ENCODE measurements around the gene MAD1L1. TPM values are rescaled to one million over a fixed set of nuclear protein-coding genes. Genes with fewer than 3 reads are reported as not detected.

The MAD1L1 gene
- total and polyA plus RNA-seq, 2 of the 4 experiments (the other 2 are of a cell fraction): 29.0 to 40.9 TPM

- no peak overlapping the region for H3K23ac ChIP-seq (ENCODE audit: low read depth, low read length)
- no peak overlapping the region for H2AK5ac ChIP-seq (ENCODE audit: low read depth, low read length)
- ChIA-PET CTCF (no interaction called here), POLR2A (ENCODE audit: unreplicated experiment) (no interaction called here)
- no peak for DNase-seq
- H2BK20ac ChIP-seq (ENCODE audit: low read depth, low read length): no peak overlapping the region
- no peak overlapping the region for H3K4me3 ChIP-seq (ENCODE audit: insufficient read depth, low read depth, low read length)
- no peak overlapping the region for H3K4me2 ChIP-seq (ENCODE audit: low read depth, low read length)
- no peak overlapping the region for H4K91ac ChIP-seq (ENCODE audit: insufficient read depth, low read depth, low read length)
- no peak overlapping the region for H2BK120ac ChIP-seq (ENCODE audit: low read depth, low read length)
- H3K14ac ChIP-seq (replicated peaks; ENCODE audit: low read depth, low read length): no peak overlapping the region
- no peaks in the 10 kb centered on the region for H3K27me3 ChIP-seq (ENCODE audit: control insufficient read depth, insufficient read depth, low read length)
- no peak overlapping the region for H2BK5ac ChIP-seq (ENCODE audit: low read depth, low read length, poor library complexity, severe bottlenecking)
- no peak for ATAC-seq (ENCODE audit: low read depth)
- H3K56ac ChIP-seq (ENCODE audit: extremely low read depth, insufficient read depth, low read length): no peak overlapping the region
- no TSS peak for BruUV-seq (replicated peaks)
- no peak overlapping the region for H2AFZ ChIP-seq (replicated peaks; ENCODE audit: low read length, poor library complexity)
- H3K4ac ChIP-seq (ENCODE audit: low read depth, low read length): no peak overlapping the region
- intact Hi-C loops (cut with micrococcal nuclease): no loop called here
- dilution Hi-C loops (cut with HindIII; ENCODE audit: low sequenced_read_pairs, unreplicated experiment): no loop called here
- no peak overlapping the region for H2AK9ac ChIP-seq (replicated peaks; ENCODE audit: low read depth, low read length, poor library complexity)
- H3K4me1 ChIP-seq (ENCODE audit: control insufficient read depth, insufficient read depth, low read length): peaks cover 3% of the 10 kb centered on the region; the same call in 1 of the 2 replicates
- no peak overlapping the region for H4K8ac ChIP-seq (ENCODE audit: low read depth in 2 of 2, low read length in 2 of 2)
- no peak overlapping the region for H3K18ac ChIP-seq (ENCODE audit: low read depth, low read length)
- H4K5ac ChIP-seq (ENCODE audit: low read depth, low read length): no peak overlapping the region
- no peaks in the 10 kb centered on the region for H3K9me1 ChIP-seq (ENCODE audit: insufficient read depth, low read length)
- H3K9ac ChIP-seq (ENCODE audit: low read depth, low read length): no peak overlapping the region
- H2BK15ac ChIP-seq (ENCODE audit: low read depth, low read length): no peak overlapping the region
- WGBS, 2 experiments (ENCODE audit: extremely low coverage in 2 of 2, insufficient read length in 1 of 2): 96% methylated on average over 5 of the region's 12 CpGs; no CpG with 5 or more reads in 1 of the 2 experiments
- peaks cover 0 to 9% of the 10 kb centered on the region in 2 experiments; a peak in 1 of 4 replicates for H3K79me1 ChIP-seq (ENCODE audit: low read depth in 1 of 2, low read length in 2 of 2)
- no peak overlapping the region for H3K27ac ChIP-seq (ENCODE audit: insufficient read depth, low read length)
- TF ChIP-seq, protein P1, sequence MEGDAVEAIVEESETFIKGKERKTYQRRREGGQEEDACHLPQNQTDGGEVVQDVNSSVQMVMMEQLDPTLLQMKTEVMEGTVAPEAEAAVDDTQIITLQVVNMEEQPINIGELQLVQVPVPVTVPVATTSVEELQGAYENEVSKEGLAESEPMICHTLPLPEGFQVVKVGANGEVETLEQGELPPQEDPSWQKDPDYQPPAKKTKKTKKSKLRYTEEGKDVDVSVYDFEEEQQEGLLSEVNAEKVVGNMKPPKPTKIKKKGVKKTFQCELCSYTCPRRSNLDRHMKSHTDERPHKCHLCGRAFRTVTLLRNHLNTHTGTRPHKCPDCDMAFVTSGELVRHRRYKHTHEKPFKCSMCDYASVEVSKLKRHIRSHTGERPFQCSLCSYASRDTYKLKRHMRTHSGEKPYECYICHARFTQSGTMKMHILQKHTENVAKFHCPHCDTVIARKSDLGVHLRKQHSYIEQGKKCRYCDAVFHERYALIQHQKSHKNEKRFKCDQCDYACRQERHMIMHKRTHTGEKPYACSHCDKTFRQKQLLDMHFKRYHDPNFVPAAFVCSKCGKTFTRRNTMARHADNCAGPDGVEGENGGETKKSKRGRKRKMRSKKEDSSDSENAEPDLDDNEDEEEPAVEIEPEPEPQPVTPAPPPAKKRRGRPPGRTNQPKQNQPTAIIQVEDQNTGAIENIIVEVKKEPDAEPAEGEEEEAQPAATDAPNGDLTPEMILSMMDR (conservative IDR thresholded peaks at IDR 0.05; ENCODE audit: low read depth, low read length): peak; percentile 28; the same call in 1 of the 2 replicates
- TF ChIP-seq RFX5 (IDR thresholded peaks at IDR 0.05; ENCODE audit: low read depth, low read length): no peak
- TF ChIP-seq RAD21 (IDR thresholded peaks at IDR 0.05; ENCODE audit: low read length): peak; percentile 49
- TF ChIP-seq SMC3 (IDR thresholded peaks at IDR 0.05; ENCODE audit: low read depth, low read length): peak; percentile 33; the same call in 1 of the 2 replicates
- no peaks in the 10 kb centered on the region for H3K36me3 ChIP-seq (ENCODE audit: control insufficient read depth, insufficient read depth, low read length)
- in situ Hi-C loops (cut with MboI; ENCODE audit: low sequenced_read_pairs): no loop called here
- no peaks in the 10 kb centered on the region; the same call in 1 of the 2 replicates for H4K20me1 ChIP-seq (ENCODE audit: insufficient read depth, low read length)
- no peaks in the 10 kb centered on the region for H3K9me3 ChIP-seq (ENCODE audit: control insufficient read depth, insufficient read depth, low read length)
Observed at GRCh38 chr7:1925349-1925748, 307.4 kb downstream of the MAD1L1 start.
